ENCODE measurements around the gene SCAPER.
"Not testable (repeated sequence)": the region's sequence is repeated elsewhere in the genome, so short reads cannot be mapped to it uniquely, and the experiment has no call there.

DNA sequence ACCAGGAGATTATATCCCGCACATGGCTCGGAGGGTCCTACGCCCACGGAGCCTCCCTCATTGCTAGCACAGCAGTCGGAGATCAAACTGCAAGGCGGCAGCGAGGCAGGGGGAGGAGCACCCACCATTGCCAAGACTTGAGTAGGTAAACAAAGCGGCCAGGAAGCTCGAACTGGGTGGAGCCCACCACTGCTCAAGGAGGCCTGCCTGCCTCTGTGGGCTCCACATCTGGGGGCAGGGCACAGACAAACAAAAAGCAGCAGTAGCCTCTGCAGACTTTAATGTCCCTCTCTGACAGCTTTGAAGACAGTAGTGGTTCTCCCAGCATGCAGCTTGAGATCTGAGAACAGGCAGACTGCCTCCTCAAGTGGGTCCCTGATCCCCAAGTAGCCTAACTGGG lies 86.2 kb downstream of the SCAPER start:
- not testable (repeated sequence) for TF ChIP-seq REST (IDR thresholded peaks at IDR 0.05; ENCODE audit: insufficient replicate concordance, low read depth)
- TF ChIP-seq, protein P1, sequence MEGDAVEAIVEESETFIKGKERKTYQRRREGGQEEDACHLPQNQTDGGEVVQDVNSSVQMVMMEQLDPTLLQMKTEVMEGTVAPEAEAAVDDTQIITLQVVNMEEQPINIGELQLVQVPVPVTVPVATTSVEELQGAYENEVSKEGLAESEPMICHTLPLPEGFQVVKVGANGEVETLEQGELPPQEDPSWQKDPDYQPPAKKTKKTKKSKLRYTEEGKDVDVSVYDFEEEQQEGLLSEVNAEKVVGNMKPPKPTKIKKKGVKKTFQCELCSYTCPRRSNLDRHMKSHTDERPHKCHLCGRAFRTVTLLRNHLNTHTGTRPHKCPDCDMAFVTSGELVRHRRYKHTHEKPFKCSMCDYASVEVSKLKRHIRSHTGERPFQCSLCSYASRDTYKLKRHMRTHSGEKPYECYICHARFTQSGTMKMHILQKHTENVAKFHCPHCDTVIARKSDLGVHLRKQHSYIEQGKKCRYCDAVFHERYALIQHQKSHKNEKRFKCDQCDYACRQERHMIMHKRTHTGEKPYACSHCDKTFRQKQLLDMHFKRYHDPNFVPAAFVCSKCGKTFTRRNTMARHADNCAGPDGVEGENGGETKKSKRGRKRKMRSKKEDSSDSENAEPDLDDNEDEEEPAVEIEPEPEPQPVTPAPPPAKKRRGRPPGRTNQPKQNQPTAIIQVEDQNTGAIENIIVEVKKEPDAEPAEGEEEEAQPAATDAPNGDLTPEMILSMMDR (IDR thresholded peaks at IDR 0.05; ENCODE audit: insufficient read depth, low read length): not testable (repeated sequence)

All from HL-60 (cell line).